IgD-negative memory B cell (primary cell): ENCODE data around the gene RHOJ. TPM values are rescaled to one million over a fixed set of nuclear protein-coding genes. Genes with fewer than 3 reads are reported as not detected.
"Not testable (repeated sequence)": the region's sequence is repeated elsewhere in the genome, so short reads cannot be mapped to it uniquely, and the experiment has no call there.

Experiments
- H3K27ac Mint-ChIP-seq, 3 donors: one replicate each; pipeline ENCODE4 v1.8.0; 2020 to 2022; ENCODE audit warnings: mild to moderate bottlenecking in 3 of 3, mixed read lengths in 3 of 3, moderate library complexity in 1 of 3
- H3K27me3 Mint-ChIP-seq: one replicate; pipeline ENCODE4 v1.8.0; 2021; ENCODE audit warnings: mixed read lengths
- H3K36me3 Mint-ChIP-seq: one replicate; pipeline ENCODE4 v1.8.0; 2020; ENCODE audit warnings: mild to moderate bottlenecking, mixed read lengths
- H3K4me1 Mint-ChIP-seq, 3 donors: one replicate each; pipeline ENCODE4 v1.8.0; 2020 to 2022; ENCODE audit warnings: mixed read lengths in 3 of 3, mild to moderate bottlenecking in 1 of 3
- H3K4me3 Mint-ChIP-seq, 4 donors: one replicate each; pipeline ENCODE4 v1.8.0; 2020 to 2022; ENCODE audit warnings: mild to moderate bottlenecking in 4 of 4, mixed read lengths in 4 of 4, moderate library complexity in 3 of 4
- H3K9me3 Mint-ChIP-seq, 3 donors: one replicate each; pipeline ENCODE4 v1.8.0; 2020 to 2021; ENCODE audit warnings: mixed read lengths in 3 of 3, mild to moderate bottlenecking in 1 of 3
- polyA plus RNA-seq: library from polyadenylated mRNA; unstranded; fragments of 300-500 nt; fragmentation: Illumina TruSeq; gene quantifications from one replicate; pipeline ENCODE4 v1.2.3, GENCODE V29; 2021

The RHOJ gene
- polyA plus RNA-seq, 1 donor from 2014 or later, result not detected

GRCh38 chr14:63269561-63270225, 65.5 kb downstream of the RHOJ start:
- no peaks in the 10 kb centered on the region for H3K27me3 Mint-ChIP-seq
- peaks cover 0 to 8% (median 2%) of the 10 kb centered on the region in 3 donors for H3K9me3 Mint-ChIP-seq
- no peak overlapping the region for H3K4me3 Mint-ChIP-seq
- H3K36me3 Mint-ChIP-seq, result no peaks in the 10 kb centered on the region
- H3K4me1 Mint-ChIP-seq, result no peaks in the 10 kb centered on the region
- H3K27ac Mint-ChIP-seq, result no peak overlapping the region

GRCh38 chr14:63273129-63273528, 68.9 kb downstream of the RHOJ start:
- no peaks in the 10 kb centered on the region for H3K4me1 Mint-ChIP-seq
- H3K27ac Mint-ChIP-seq, result no peak overlapping the region
- H3K27me3 Mint-ChIP-seq, result no peaks in the 10 kb centered on the region

GRCh38 chr14:63273717-63274655, 69.7 kb downstream of the RHOJ start:
- H3K4me3 Mint-ChIP-seq, result no peak overlapping the region

More at GRCh38 chr14:63273129-63273528, 68.9 kb downstream of the RHOJ start:
- Mint-ChIP-seq H3K4me3 (no peak overlapping the region), H3K36me3 (no peaks in the 10 kb centered on the region), H3K9me3 (no peaks in the 10 kb centered on the region)

GRCh38 chr14:63275611-63276010, 71.4 kb downstream of the RHOJ start:
- no peaks in the 10 kb centered on the region for H3K36me3 Mint-ChIP-seq
- H3K4me1 Mint-ChIP-seq, result no peaks in the 10 kb centered on the region
- H3K4me3 Mint-ChIP-seq, result no peak overlapping the region
- no peaks in the 10 kb centered on the region for H3K9me3 Mint-ChIP-seq
- no peak overlapping the region for H3K27ac Mint-ChIP-seq
- no peaks in the 10 kb centered on the region for H3K27me3 Mint-ChIP-seq

More at GRCh38 chr14:63273717-63274655, 69.7 kb downstream of the RHOJ start:
- no peaks in the 10 kb centered on the region for H3K4me1 Mint-ChIP-seq
- no peak overlapping the region for H3K27ac Mint-ChIP-seq
- H3K9me3 Mint-ChIP-seq, result no peaks in the 10 kb centered on the region
- no peaks in the 10 kb centered on the region for H3K27me3 Mint-ChIP-seq
- no peaks in the 10 kb centered on the region for H3K36me3 Mint-ChIP-seq

GRCh38 chr14:63276016-63276415, 71.8 kb downstream of the RHOJ start:
- Mint-ChIP-seq H3K4me3 (no peak overlapping the region), H3K27ac (no peak overlapping the region), H3K27me3 (no peaks in the 10 kb centered on the region), H3K4me1 (no peaks in the 10 kb centered on the region), H3K36me3 (no peaks in the 10 kb centered on the region), H3K9me3 (no peaks in the 10 kb centered on the region)

- no peaks in the 10 kb centered on the region for H3K9me3 Mint-ChIP-seq
- H3K4me1 Mint-ChIP-seq, result no peaks in the 10 kb centered on the region
- no peak overlapping the region for H3K4me3 Mint-ChIP-seq
- H3K27me3 Mint-ChIP-seq, result no peaks in the 10 kb centered on the region
- H3K36me3 Mint-ChIP-seq, result no peaks in the 10 kb centered on the region
- H3K27ac Mint-ChIP-seq, result no peak overlapping the region
These were observed 72.5 kb downstream of the RHOJ start for GRCh38 chr14:63276492-63277342.

- Mint-ChIP-seq H3K4me3 (no peak overlapping the region), H3K9me3 (no peaks in the 10 kb centered on the region), H3K27ac (no peak overlapping the region), H3K4me1 (no peaks in the 10 kb centered on the region), H3K27me3 (no peaks in the 10 kb centered on the region), H3K36me3 (no peaks in the 10 kb centered on the region)
These were observed 73.4 kb downstream of the RHOJ start for GRCh38 chr14:63277591-63278183.

- H3K9me3 Mint-ChIP-seq, H3K27ac Mint-ChIP-seq: not testable (repeated sequence)
These were observed 75.7 kb downstream of the RHOJ start for GRCh38 chr14:63279933-63280332.

GRCh38 chr14:63282997-63283883, 79.0 kb downstream of the RHOJ start:
- no peaks in the 10 kb centered on the region for H3K9me3 Mint-ChIP-seq
- H3K27me3 Mint-ChIP-seq, result peaks cover 4% of the 10 kb centered on the region
- H3K36me3 Mint-ChIP-seq, result no peaks in the 10 kb centered on the region
- no peak overlapping the region for H3K27ac Mint-ChIP-seq
- no peak overlapping the region for H3K4me3 Mint-ChIP-seq
- H3K4me1 Mint-ChIP-seq, result no peaks in the 10 kb centered on the region

More at GRCh38 chr14:63279933-63280332, 75.7 kb downstream of the RHOJ start:
- H3K4me3 Mint-ChIP-seq, H3K4me1 Mint-ChIP-seq, H3K27me3 Mint-ChIP-seq, H3K36me3 Mint-ChIP-seq: not testable (repeated sequence)

- H3K27me3 Mint-ChIP-seq, result peaks cover 4% of the 10 kb centered on the region
- no peak overlapping the region for H3K27ac Mint-ChIP-seq
- H3K4me1 Mint-ChIP-seq, result no peaks in the 10 kb centered on the region
- H3K4me3 Mint-ChIP-seq, result no peak overlapping the region
- H3K36me3 Mint-ChIP-seq, result no peaks in the 10 kb centered on the region
- no peaks in the 10 kb centered on the region for H3K9me3 Mint-ChIP-seq
These were observed 79.6 kb downstream of the RHOJ start for GRCh38 chr14:63283884-63284248.

- Mint-ChIP-seq H3K27ac (no peak overlapping the region), H3K27me3 (peaks cover 8% of the 10 kb centered on the region), H3K36me3 (no peaks in the 10 kb centered on the region), H3K4me3 (no peak overlapping the region), H3K4me1 (no peaks in the 10 kb centered on the region), H3K9me3 (no peaks in the 10 kb centered on the region)
These were observed 81.8 kb downstream of the RHOJ start for GRCh38 chr14:63286071-63286470.

GRCh38 chr14:63287666-63288483, 83.6 kb downstream of the RHOJ start:
- Mint-ChIP-seq H3K36me3 (no peaks in the 10 kb centered on the region), H3K4me3 (no peak overlapping the region), H3K27ac (no peak overlapping the region), H3K9me3 (no peaks in the 10 kb centered on the region), H3K27me3 (peaks cover 9% of the 10 kb centered on the region), H3K4me1 (no peaks in the 10 kb centered on the region)

GRCh38 chr14:63288853-63289252, 84.6 kb downstream of the RHOJ start:
- Mint-ChIP-seq H3K36me3 (no peaks in the 10 kb centered on the region), H3K27me3 (peaks cover 9% of the 10 kb centered on the region), H3K4me1 (no peaks in the 10 kb centered on the region)

More at GRCh38 chr14:63288853-63289252, 84.6 kb downstream of the RHOJ start:
- Mint-ChIP-seq H3K27ac (no peak overlapping the region), H3K4me3 (no peak overlapping the region), H3K9me3 (no peaks in the 10 kb centered on the region)
